ENCODE results near the gene UBE2Q1. TPM values are rescaled to one million over a fixed set of nuclear protein-coding genes. Genes with fewer than 3 reads are reported as not detected.

UBE2Q1 gene
- total and polyA plus RNA-seq, 10 of the 15 experiments (the other 5 are each of a cell fraction or from before 2014, with no cell fraction given) = 3.9 to 82.6 (median 24.1) TPM

DNA sequence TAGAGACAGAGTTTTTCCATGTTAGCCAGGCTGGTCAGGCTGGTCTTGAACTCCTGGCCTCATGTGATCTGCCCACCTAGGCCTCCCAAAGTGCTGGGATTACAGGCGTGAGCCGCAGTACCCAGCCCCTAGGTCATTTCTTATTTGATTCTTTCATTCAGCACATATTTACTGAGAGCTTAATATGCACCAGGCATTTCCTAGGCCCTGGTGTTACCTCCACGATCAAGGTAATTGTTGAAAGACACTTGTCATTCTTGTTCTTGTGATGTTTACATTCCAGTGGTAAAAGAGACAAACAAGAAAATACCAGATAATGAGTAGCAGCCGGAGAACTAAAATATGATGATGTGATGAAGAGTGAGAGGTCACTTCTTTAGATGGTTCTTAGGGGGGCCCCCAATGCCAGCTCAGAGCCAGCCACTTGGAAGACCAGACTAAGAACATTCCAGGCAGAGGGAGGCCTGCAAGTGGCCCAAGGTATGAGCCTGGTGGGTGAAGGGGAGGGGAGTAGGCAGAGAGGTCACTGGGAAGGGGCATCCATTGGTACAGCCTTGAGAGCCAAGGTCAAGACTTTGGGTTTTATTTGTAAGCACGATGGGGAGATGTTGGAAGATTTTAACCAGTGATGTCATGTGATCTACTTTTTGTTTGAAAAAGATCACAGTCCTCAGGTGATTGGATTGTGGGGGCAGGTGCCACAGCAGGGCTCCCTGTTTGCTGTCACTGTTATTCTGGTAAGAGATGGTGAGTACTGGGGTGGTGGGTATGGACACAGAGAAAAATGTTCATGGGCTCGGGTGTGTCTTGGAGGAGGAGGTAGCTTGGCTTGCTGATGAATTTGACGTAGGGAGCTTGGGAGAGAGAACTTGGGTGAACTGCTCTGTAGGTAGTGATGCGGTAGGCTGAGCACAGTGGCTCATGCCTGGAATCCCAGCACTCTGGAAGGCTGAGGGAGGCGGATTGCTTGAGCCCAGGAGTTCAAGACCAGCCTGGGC lies 18.7 kb downstream of the UBE2Q1 start (continued):
- no peak for TF ChIP-seq SUPT20H (IDR thresholded peaks at IDR 0.05; ENCODE audit: borderline replicate concordance, control insufficient read depth, low read depth, low read length)

DNA sequence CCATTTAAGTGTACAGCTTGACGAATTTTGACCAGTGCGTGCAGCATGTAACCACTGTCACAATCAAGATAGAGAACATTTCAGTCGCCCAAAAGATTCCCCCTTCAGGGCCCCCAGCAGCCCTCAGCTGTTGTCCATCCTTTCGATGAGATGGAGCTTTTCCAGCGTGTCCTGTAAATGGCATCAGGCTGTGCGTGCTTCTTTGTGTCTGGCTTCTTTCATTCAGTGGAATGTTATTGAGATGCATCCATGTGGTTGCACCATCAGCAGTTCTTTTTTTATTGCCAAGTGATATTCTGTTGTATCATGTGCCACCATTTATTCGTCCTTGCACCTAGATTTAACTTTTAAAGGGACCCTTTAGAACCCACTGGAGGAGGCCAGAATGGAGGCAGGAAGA lies 21.9 kb downstream of the UBE2Q1 start:
- intact Hi-C loops (cut with micrococcal nuclease; ENCODE audit: unreplicated experiment) (no loop called here), in situ Hi-C loops (cut with MboI) (no loop called here)
- no TSS peak for BruUV-seq (replicated peaks)
- no peak for DNase-seq (ENCODE audit: low read depth, low spot score)
- ChIA-PET CTCF (interaction anchor here (1.2 to 4.6 kb wide), 3 partner anchors 10 to 188 kb away, joined by 4 to 26 read pairs (median 16); no protein-coding TSS in a partner anchor), POLR2A (no interaction called here), SMC1A (ENCODE audit: uncharacterized antibody, unreplicated experiment) (no interaction called here), RAD21 (ENCODE audit: unreplicated experiment) (no interaction called here)
- WGBS (ENCODE audit: insufficient coverage, insufficient replicate concordance, low lambda C conversion rate, missing lambda C conversion rate) = 37% methylated on average over 7 of the region's 7 CpGs
- Histone ChIP-seq H3K79me2 (ENCODE audit: control insufficient read depth, insufficient read depth, low read length) (no peaks in the 10 kb centered on the region), H3K4me3 (no peak overlapping the region), H3K27me3 (replicated peaks in 1 of 2; ENCODE audit: control insufficient read depth in 2 of 2, insufficient read depth in 2 of 2, low read length in 1 of 2) (peaks cover 3% of the 10 kb centered on the region in 2 experiments; a peak in 2 of 4 replicates), H3K4me1 (ENCODE audit: control insufficient read depth, insufficient read depth, low read length) (no peaks in the 10 kb centered on the region), H3K27ac (ENCODE audit: control insufficient read depth, insufficient read depth) (no peak overlapping the region), H3K4me2 (ENCODE audit: control insufficient read depth, insufficient read depth) (no peak overlapping the region), H3K9ac (ENCODE audit: control insufficient read depth, insufficient read depth, low read length) (no peak overlapping the region), H2AFZ (ENCODE audit: control insufficient read depth, low read depth, low read length) (no peak overlapping the region), H3K36me3 (ENCODE audit: control insufficient read depth in 2 of 2, insufficient read depth in 2 of 2, low read length in 1 of 2) (no peaks in the 10 kb centered on the region), H3K9me3 (replicated peaks; ENCODE audit: control insufficient read depth, insufficient read depth, low read length) (no peaks in the 10 kb centered on the region; the same call in 2 of the 3 replicates), H4K20me1 (ENCODE audit: control insufficient read depth, insufficient read depth) (no peaks in the 10 kb centered on the region)
- no peak for FAIRE-seq
- no peak for ATAC-seq
- TF ChIP-seq RFX5 (IDR thresholded peaks at IDR 0.05; ENCODE audit: low read depth, low read length) (no peak), STAT3 (IDR thresholded peaks at IDR 0.05; ENCODE audit: low read depth, low read length) (no peak), MYC (IDR thresholded peaks at IDR 0.05; ENCODE audit: insufficient read depth, insufficient read length, insufficient replicate concordance, low read length, severe bottlenecking) (no peak), TARDBP (IDR thresholded peaks at IDR 0.05; ENCODE audit: borderline replicate concordance) (no peak), MAX (IDR thresholded peaks at IDR 0.05; ENCODE audit: low read depth, low read length) (no peak), BMI1 (IDR thresholded peaks at IDR 0.05; ENCODE audit: borderline replicate concordance) (no peak), SUZ12 (IDR thresholded peaks at IDR 0.05; ENCODE audit: unreplicated experiment) (no peak), PKNOX1 (IDR thresholded peaks at IDR 0.05) (no peak)
- TF ChIP-seq, protein P1, sequence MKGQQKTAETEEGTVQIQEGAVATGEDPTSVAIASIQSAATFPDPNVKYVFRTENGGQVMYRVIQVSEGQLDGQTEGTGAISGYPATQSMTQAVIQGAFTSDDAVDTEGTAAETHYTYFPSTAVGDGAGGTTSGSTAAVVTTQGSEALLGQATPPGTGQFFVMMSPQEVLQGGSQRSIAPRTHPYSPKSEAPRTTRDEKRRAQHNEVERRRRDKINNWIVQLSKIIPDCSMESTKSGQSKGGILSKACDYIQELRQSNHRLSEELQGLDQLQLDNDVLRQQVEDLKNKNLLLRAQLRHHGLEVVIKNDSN (IDR thresholded peaks at IDR 0.05; ENCODE audit: borderline replicate concordance, extremely low read length, insufficient read depth, low read depth, low read length) = no peak
- TF ChIP-seq, protein P2, sequence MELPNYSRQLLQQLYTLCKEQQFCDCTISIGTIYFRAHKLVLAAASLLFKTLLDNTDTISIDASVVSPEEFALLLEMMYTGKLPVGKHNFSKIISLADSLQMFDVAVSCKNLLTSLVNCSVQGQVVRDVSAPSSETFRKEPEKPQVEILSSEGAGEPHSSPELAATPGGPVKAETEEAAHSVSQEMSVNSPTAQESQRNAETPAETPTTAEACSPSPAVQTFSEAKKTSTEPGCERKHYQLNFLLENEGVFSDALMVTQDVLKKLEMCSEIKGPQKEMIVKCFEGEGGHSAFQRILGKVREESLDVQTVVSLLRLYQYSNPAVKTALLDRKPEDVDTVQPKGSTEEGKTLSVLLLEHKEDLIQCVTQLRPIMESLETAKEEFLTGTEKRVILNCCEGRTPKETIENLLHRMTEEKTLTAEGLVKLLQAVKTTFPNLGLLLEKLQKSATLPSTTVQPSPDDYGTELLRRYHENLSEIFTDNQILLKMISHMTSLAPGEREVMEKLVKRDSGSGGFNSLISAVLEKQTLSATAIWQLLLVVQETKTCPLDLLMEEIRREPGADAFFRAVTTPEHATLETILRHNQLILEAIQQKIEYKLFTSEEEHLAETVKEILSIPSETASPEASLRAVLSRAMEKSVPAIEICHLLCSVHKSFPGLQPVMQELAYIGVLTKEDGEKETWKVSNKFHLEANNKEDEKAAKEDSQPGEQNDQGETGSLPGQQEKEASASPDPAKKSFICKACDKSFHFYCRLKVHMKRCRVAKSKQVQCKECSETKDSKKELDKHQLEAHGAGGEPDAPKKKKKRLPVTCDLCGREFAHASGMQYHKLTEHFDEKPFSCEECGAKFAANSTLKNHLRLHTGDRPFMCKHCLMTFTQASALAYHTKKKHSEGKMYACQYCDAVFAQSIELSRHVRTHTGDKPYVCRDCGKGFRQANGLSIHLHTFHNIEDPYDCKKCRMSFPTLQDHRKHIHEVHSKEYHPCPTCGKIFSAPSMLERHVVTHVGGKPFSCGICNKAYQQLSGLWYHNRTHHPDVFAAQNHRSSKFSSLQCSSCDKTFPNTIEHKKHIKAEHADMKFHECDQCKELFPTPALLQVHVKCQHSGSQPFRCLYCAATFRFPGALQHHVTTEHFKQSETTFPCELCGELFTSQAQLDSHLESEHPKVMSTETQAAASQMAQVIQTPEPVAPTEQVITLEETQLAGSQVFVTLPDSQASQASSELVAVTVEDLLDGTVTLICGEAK (IDR thresholded peaks at IDR 0.05; ENCODE audit: borderline replicate concordance) = no peak

Data from GM12878 (cell line).